ENCODE measurements around the gene CRELD2. TPM values are rescaled to one million over a fixed set of nuclear protein-coding genes. Genes with fewer than 3 reads are reported as not detected.

CRELD2 gene
- total and polyA plus RNA-seq, 4 donors: 12.6 to 43.5 (median 36.4) TPM

DNA sequence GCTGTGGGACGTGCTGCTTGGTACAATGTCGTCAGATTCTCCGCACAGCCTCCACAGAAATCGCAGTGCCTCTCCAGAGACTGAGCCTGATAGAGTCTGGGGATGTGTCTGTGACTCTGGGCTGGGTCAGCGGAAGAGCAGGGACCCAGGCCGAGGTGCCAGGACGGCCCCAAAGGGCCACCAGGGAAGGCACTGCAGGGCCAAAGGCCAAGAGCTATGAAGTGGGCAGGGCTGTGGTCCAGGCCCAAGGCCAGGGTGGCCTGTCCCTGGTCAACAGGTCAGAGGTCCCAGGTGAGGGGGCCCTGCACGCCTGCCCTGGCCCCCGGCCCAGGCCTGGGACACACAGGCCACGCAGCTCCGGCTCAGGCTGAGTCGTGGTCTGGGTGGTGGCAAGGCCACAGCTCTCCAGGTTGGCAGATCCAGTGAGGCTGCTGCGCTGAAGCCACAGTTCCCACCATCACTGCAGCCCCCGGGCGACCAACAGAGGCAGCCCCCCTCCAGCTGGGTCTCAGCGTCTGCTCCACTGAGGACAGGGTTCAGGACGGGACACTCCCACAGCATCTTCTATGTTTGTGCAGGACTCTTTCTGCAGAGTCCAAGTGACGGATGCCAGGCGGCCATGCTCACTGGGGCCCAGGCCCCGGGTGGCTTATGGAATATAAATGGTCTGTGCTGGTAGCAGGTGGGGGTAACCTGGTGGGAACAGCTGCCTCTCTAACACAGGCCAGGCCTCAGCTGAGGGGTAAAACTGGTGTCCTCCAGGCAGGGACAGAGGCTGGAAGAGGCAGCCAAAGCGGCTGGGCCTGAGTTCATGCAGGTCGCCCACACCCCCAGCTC lies 37.4 kb downstream of the CRELD2 start:
- DNase-seq: peak in 1 of 2 donors; percentile 48
- no peak overlapping the region for H3K4me3 ChIP-seq (ENCODE audit: low read length in 2 of 2)
- intact Hi-C loops (cut with DNase I): no loop called here
- 94% methylated on average over 22 of the region's 22 CpGs for whole genome bisulfite sequencing, 2 donors
- H3K27ac ChIP-seq (ENCODE audit: low read depth in 1 of 2, low read length in 2 of 2): no peak overlapping the region
- no peaks in the 10 kb centered on the region for H3K9me3 ChIP-seq (ENCODE audit: control insufficient read depth, low read length)
- H3K27me3 ChIP-seq (ENCODE audit: control insufficient read depth in 1 of 2, insufficient read depth in 2 of 2, low read length in 1 of 2): no peaks in the 10 kb centered on the region
- no peak for ATAC-seq (ENCODE audit: low FRiP score)
- H3K36me3 ChIP-seq (ENCODE audit: control insufficient read depth in 1 of 2, insufficient read depth in 2 of 2, low read length in 1 of 2): no peaks in the 10 kb centered on the region
- no peaks in the 10 kb centered on the region for H3K4me1 ChIP-seq (ENCODE audit: control insufficient read depth in 1 of 2, insufficient read depth in 2 of 2, low read length in 2 of 2)

DNA sequence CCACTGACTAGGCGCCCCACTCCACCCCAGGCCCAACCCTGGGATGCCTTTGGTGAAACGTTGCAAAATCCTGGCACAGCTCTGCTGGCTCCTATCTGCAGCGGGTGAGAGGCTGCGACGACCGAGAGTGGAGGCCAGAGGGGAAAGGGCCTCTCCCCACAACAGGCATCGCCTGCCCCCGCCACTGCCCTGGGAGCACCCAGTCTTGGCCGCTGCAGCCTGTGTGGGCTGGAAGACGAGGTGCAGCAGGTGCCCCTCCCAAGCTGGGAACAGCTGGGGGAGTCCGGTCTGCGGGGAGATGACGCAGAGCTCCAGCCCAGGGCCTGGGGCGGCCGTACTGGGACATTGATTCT lies 38.0 kb downstream of the CRELD2 start:
- Histone ChIP-seq H3K4me1 (ENCODE audit: control insufficient read depth in 1 of 2, insufficient read depth in 2 of 2, low read length in 2 of 2) (no peaks in the 10 kb centered on the region), H3K4me3 (ENCODE audit: low read length in 2 of 2) (no peak overlapping the region), H3K36me3 (ENCODE audit: control insufficient read depth in 1 of 2, insufficient read depth in 2 of 2, low read length in 1 of 2) (no peaks in the 10 kb centered on the region), H3K27ac (ENCODE audit: low read depth in 1 of 2, low read length in 2 of 2) (no peak overlapping the region), H3K27me3 (ENCODE audit: control insufficient read depth in 1 of 2, insufficient read depth in 2 of 2, low read length in 1 of 2) (no peaks in the 10 kb centered on the region), H3K9me3 (ENCODE audit: control insufficient read depth, low read length) (no peaks in the 10 kb centered on the region)
- intact Hi-C loops (cut with DNase I): no loop called here
- no peak for ATAC-seq (ENCODE audit: low FRiP score)
- WGBS, 2 donors: 90 to 91% methylated on average over 15 of the region's 15 CpGs
- DNase-seq: no peak

DNA sequence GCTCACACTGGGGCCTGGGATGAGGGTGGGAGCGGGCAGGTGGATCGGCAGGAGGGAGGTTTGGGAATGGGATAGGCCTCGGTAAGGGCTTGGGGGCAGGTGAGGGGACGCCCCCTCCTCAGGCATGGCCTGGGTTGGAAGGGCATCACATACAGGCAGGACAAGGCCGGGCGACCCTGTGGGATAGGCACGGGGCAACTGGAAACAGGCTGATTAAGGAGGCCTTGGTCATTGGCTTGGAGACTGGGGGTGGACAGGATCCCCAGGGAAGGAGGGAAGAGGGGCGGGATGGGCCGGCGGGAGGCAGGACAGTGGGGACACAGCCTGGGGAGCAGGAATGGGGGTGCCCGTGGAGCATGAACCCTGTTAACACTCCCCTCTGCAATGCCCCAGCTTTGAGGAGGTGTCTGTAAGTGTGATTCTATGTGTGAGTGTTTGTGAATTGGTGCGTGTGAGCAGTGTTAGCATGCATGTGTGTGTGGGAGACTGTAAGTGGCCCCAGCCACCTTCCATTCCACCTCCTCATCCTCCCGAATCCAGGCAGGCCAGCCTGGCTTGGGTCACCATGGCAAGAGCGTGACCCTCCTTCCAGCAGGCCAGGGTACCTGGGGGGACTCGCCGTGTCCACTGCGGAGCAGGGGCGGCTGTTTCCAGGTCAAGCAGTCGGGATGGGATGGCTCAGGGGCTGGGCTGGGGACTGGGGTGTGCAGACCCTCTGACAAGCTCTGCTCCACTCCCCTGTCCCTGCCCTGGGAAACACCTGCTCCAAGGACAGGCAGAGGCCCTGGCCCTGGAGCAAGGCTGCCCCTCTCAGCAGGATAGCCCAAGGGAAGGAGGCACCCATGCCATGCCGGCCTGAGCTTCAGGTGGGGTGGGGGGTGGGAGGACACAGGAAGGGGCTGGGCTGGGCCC lies 38.7 kb downstream of the CRELD2 start:
- Histone ChIP-seq H3K9me3 (ENCODE audit: control insufficient read depth, low read length) (no peaks in the 10 kb centered on the region), H3K27ac (ENCODE audit: low read depth in 1 of 2, low read length in 2 of 2) (no peak overlapping the region), H3K36me3 (ENCODE audit: control insufficient read depth in 1 of 2, insufficient read depth in 2 of 2, low read length in 1 of 2) (no peaks in the 10 kb centered on the region), H3K27me3 (ENCODE audit: control insufficient read depth in 1 of 2, insufficient read depth in 2 of 2, low read length in 1 of 2) (no peaks in the 10 kb centered on the region), H3K4me1 (ENCODE audit: control insufficient read depth in 1 of 2, insufficient read depth in 2 of 2, low read length in 2 of 2) (no peaks in the 10 kb centered on the region), H3K4me3 (ENCODE audit: low read length in 2 of 2) (no peak overlapping the region)
- peak; percentile 44 to 52 for DNase-seq
- WGBS, 2 donors: 92 to 93% methylated on average over 19 to 20 of the region's 20 CpGs
- ATAC-seq (ENCODE audit: low FRiP score): no peak
- intact Hi-C loops (cut with DNase I): no loop called here

DNA sequence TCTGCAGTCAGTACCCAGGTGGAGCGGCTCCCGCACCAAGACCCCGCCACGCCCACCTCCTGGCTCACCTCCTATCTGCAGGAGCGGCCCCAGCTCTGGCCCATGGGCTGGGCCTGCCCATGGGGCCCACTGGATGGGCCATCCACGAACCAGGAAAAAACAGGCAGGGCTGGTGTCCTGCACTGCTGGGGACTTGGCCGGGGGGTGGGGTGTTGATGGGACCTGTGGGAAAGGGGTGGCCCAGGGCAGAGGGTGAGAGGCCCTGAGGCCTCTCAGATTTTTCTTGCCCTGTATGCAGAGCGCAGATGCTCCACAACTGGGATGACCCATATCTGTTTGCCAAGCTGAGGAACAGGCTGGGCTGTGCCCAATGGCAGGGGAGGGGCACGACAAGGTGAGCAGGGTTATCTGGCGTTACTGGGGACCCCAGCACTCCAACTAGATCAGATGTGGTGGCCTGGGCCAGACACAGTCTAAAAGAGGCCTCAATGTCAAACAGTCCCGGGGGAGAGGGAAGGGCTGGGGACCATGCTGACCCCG lies 39.5 kb downstream of the CRELD2 start:
- Histone ChIP-seq H3K27me3 (ENCODE audit: control insufficient read depth in 1 of 2, insufficient read depth in 2 of 2, low read length in 1 of 2) (no peaks in the 10 kb centered on the region), H3K27ac (ENCODE audit: low read depth in 1 of 2, low read length in 2 of 2) (no peak overlapping the region), H3K36me3 (ENCODE audit: control insufficient read depth in 1 of 2, insufficient read depth in 2 of 2, low read length in 1 of 2) (peaks cover 0 to under 1% of the 10 kb centered on the region in 2 donors), H3K4me3 (ENCODE audit: low read length in 2 of 2) (no peak overlapping the region), H3K4me1 (ENCODE audit: control insufficient read depth in 1 of 2, insufficient read depth in 2 of 2, low read length in 2 of 2) (no peaks in the 10 kb centered on the region), H3K9me3 (ENCODE audit: control insufficient read depth, low read length) (no peaks in the 10 kb centered on the region)
- no peak for ATAC-seq (ENCODE audit: low FRiP score)
- DNase-seq: peak; percentile 48 to 66
- intact Hi-C loops (cut with DNase I): loop anchor here in 1 of 2 donors (2.0 kb wide), 1 partner anchor 21 kb away; no protein-coding TSS in a partner anchor
- WGBS, 2 donors: 92 to 95% methylated on average over 12 of the region's 12 CpGs

DNA sequence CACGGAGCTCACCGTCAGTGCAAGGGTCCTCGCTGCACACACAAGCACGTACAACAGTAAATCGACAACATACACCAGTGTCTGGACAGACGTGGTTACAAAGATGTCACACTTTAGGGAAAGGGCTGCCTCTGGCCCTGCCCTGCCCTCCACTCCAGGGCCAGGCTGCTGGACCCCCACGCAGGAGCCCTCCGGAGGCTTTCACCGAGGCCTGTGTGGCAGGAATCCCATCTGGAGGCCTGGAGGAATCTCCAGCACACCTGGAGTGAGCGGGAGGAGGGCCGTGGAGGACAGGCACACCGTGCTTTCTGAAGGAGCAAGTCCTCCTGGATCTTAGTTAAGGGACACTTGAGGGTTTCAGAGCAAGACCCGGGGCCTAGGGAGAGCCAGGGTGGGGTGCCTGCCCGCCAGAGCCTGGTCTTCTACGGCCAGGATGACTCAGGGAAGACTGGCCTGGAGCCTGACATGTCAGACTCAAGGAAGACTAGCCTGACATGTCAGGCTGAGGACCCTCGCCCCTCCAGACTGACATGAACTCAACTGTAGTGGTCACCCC lies 40.0 kb downstream of the CRELD2 start:
- intact Hi-C loops (cut with DNase I): loop anchor here in 1 of 2 donors (2.0 kb wide), 1 partner anchor 22 kb away; no protein-coding TSS in a partner anchor
- Histone ChIP-seq H3K4me3 (ENCODE audit: low read length in 2 of 2) (no peak overlapping the region), H3K27me3 (ENCODE audit: control insufficient read depth in 1 of 2, insufficient read depth in 2 of 2, low read length in 1 of 2) (no peaks in the 10 kb centered on the region), H3K27ac (ENCODE audit: low read depth in 1 of 2, low read length in 2 of 2) (no peak overlapping the region), H3K4me1 (ENCODE audit: control insufficient read depth in 1 of 2, insufficient read depth in 2 of 2, low read length in 2 of 2) (no peaks in the 10 kb centered on the region), H3K9me3 (ENCODE audit: control insufficient read depth, low read length) (no peaks in the 10 kb centered on the region), H3K36me3 (ENCODE audit: control insufficient read depth in 1 of 2, insufficient read depth in 2 of 2, low read length in 1 of 2) (peaks cover 0 to 3% of the 10 kb centered on the region in 2 donors)
- no peak for ATAC-seq (ENCODE audit: low FRiP score)
- 84 to 89% methylated on average over 16 of the region's 16 CpGs for WGBS, 2 donors
- DNase-seq: peak in 1 of 2 donors; percentile 48

DNA sequence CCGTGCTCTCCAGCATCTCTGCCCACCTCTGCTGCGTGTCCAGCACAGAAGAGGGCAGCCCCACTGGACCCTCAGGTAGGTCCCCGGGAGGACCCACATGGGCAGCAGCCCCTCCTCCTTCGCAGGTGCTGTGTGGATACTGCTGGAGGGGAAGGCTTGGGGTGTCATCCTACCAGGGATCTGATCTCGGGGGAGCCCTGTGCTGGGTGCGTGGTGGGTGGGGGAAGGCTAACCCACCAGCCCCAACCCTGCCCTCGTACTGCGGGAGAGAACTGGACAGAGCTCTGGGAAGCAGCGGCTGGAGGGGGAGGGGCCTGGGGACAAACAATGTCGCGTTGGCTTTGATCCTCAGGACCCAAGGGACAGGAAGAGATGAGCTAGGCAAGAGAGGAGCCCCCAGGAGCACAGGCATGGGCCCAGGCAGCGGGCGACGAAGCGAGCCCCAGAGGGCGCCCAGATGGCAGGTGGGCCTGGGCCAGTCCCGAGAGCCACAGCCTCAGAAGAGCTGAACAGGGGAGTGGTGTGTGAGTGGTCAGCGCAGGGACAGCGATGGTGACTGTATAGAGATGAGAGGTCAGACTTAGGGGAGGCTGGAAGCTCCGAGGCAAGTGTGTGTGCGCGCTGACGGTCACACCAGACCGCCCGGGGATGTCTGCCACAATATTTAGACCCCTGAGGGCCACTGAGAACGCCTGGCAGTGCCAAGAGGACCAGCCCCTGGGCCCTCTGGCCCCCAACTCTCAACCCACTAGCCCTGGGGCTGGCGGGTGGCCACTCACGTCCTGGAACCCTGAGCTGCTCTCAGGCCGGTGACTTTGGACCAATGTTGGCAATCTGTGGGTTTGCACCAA lies 40.7 kb downstream of the CRELD2 start:
- Histone ChIP-seq H3K36me3 (ENCODE audit: control insufficient read depth in 1 of 2, insufficient read depth in 2 of 2, low read length in 1 of 2) (peaks cover 0 to 3% of the 10 kb centered on the region in 2 donors), H3K4me1 (ENCODE audit: control insufficient read depth in 1 of 2, insufficient read depth in 2 of 2, low read length in 2 of 2) (no peaks in the 10 kb centered on the region), H3K27ac (ENCODE audit: low read depth in 1 of 2, low read length in 2 of 2) (no peak overlapping the region), H3K4me3 (ENCODE audit: low read length in 2 of 2) (no peak overlapping the region), H3K9me3 (ENCODE audit: control insufficient read depth, low read length) (no peaks in the 10 kb centered on the region), H3K27me3 (ENCODE audit: control insufficient read depth in 1 of 2, insufficient read depth in 2 of 2, low read length in 1 of 2) (no peaks in the 10 kb centered on the region)
- intact Hi-C loops (cut with DNase I): loop anchor here in 1 of 2 donors (2.0 kb wide), 1 partner anchor 22 kb away; no protein-coding TSS in a partner anchor
- WGBS, 2 donors: 84 to 85% methylated on average over 29 of the region's 29 CpGs
- ATAC-seq (ENCODE audit: low FRiP score): no peak
- DNase-seq: peak; percentile 55 to 75

DNA sequence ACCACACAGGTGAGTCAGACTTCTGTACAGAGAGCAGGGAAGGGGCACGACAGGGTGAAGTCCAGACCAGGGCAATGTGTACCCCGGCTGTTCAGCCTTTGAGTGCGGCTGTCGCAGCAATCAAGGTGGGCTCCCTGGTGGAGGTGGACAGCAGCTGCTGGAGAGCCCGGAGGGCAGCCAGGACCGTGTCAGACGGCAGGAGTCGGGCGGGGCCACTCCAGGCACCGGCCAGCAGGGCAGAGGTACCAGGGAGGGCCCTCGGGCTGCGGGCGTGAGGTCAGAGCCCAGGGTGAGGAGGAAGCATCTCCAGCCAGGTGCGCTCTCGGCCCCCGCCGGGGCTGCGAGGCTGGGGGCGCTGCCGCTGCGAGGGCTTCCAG lies 41.3 kb downstream of the CRELD2 start:
- Histone ChIP-seq H3K27ac (ENCODE audit: low read depth in 1 of 2, low read length in 2 of 2) (peak overlapping the region in 1 of 2 donors; percentile 37), H3K9me3 (ENCODE audit: control insufficient read depth, low read length) (no peaks in the 10 kb centered on the region), H3K36me3 (ENCODE audit: control insufficient read depth in 1 of 2, insufficient read depth in 2 of 2, low read length in 1 of 2) (peaks cover 0 to 3% of the 10 kb centered on the region in 2 donors), H3K27me3 (ENCODE audit: control insufficient read depth in 1 of 2, insufficient read depth in 2 of 2, low read length in 1 of 2) (no peaks in the 10 kb centered on the region), H3K4me3 (ENCODE audit: low read length in 2 of 2) (peak overlapping the region in 1 of 2 donors; percentile 19), H3K4me1 (ENCODE audit: control insufficient read depth in 1 of 2, insufficient read depth in 2 of 2, low read length in 2 of 2) (no peaks in the 10 kb centered on the region)
- DNase-seq (peak in 1 of 2 donors; percentile 63), ATAC-seq (ENCODE audit: low FRiP score) (peak; percentile 10)
- 13 to 15% methylated on average over 20 to 21 of the region's 21 CpGs for WGBS, 2 donors
- intact Hi-C loops (cut with DNase I): loop anchor here (2.0 to 10.0 kb wide), 2 partner anchors 23 to 245 kb away; partner anchors contain the start of gene SELENOO (in 1 of the 2)
